Breast epithelium (tissue), 3 donors: ENCODE results near the gene FANK1.

Experiments used
- POLR2A ChIP-seq: fragments of 450-650 bp; IDR thresholded peaks from one replicate; pipeline ENCODE4 v1.6.1; 2016; ENCODE audit warnings: antibody characterized with exemption, mild to moderate bottlenecking, moderate library complexity
- POLR2AphosphoS5 ChIP-seq, 3 donors: sonication (generic); formaldehyde crosslinking; IDR thresholded peaks; one replicate each; pipeline ENCODE4 v1.6.1; 2017; ENCODE audit warnings: antibody characterized with exemption in 3 of 3

GRCh38 chr10:125857185-125857760 lies 39.1 kb upstream of the FANK1 start:
- no peak for TF ChIP-seq POLR2A
- no peak for TF ChIP-seq POLR2AphosphoS5 (IDR thresholded peaks at IDR 0.05)
